GM12801 (cell line): ENCODE data around the gene RGS16.

Experiments used
- CTCF ChIP-seq: IDR thresholded peaks from one replicate; pipeline ENCODE4 v1.5.1; 2011; ENCODE audit warnings: control low read depth; ENCODE audit not compliant: insufficient read length; ENCODE audit errors: extremely low read depth

Gene RGS16

GRCh38 chr1:182604175-182605164 is at the start of gene RGS16:
RGS16 (minus strand) TSS chr1:182604389; CDS start chr1:182604259, 130 bp downstream.
- TF ChIP-seq CTCF = no peak

GRCh38 chr1:182653986-182654385 is 49.8 kb upstream of the RGS16 start:
- TF ChIP-seq CTCF = no peak

- no peak for TF ChIP-seq CTCF
Measured at GRCh38 chr1:182652933-182653332, 48.7 kb upstream of the RGS16 start.

- no peak for TF ChIP-seq CTCF
Measured at GRCh38 chr1:182651339-182651724, 47.1 kb upstream of the RGS16 start.

GRCh38 chr1:182650678-182651338 is 46.6 kb upstream of the RGS16 start:
- TF ChIP-seq CTCF = no peak

GRCh38 chr1:182649041-182649440 is 44.9 kb upstream of the RGS16 start:
- no peak for TF ChIP-seq CTCF

- TF ChIP-seq CTCF = no peak
Measured at GRCh38 chr1:182646739-182647138, 42.5 kb upstream of the RGS16 start.
